NCI-H1105 treated with DMSO at 0.1 percent for 48 hours (cell line): ENCODE measurements around the gene CILP2.

ENCODE experiments used
- DNase-seq: peaks from one replicate; lab custom pipeline; 2025; lab: John Stamatoyannopoulos, UW

The CILP2 gene

GRCh38 chr19:19544257-19544953 is 6.3 kb downstream of the CILP2 start:
- no peak for DNase-seq

- DNase-seq = no peak
These were observed 7.0 kb downstream of the CILP2 start for GRCh38 chr19:19544954-19545591.

GRCh38 chr19:19545707-19546106 is 7.6 kb downstream of the CILP2 start:
- no peak for DNase-seq

- no peak for DNase-seq
These were observed 8.7 kb downstream of the CILP2 start for GRCh38 chr19:19546751-19547162.

- no peak for DNase-seq
These were observed 9.7 kb downstream of the CILP2 start for GRCh38 chr19:19547674-19548336.

- no peak for DNase-seq
These were observed 11.1 kb downstream of the CILP2 start for GRCh38 chr19:19548915-19549759.

- no peak for DNase-seq
These were observed 11.9 kb downstream of the CILP2 start for GRCh38 chr19:19549804-19550464.

GRCh38 chr19:19550485-19550929 is 12.4 kb downstream of the CILP2 start:
- no peak for DNase-seq

GRCh38 chr19:19550972-19551852 is 13.1 kb downstream of the CILP2 start:
- DNase-seq = no peak

- no peak for DNase-seq
These were observed 13.8 kb downstream of the CILP2 start for GRCh38 chr19:19551853-19552192.

- DNase-seq = no peak
These were observed 14.7 kb downstream of the CILP2 start for GRCh38 chr19:19552798-19553197.

GRCh38 chr19:19553670-19554069 is 15.6 kb downstream of the CILP2 start:
- no peak for DNase-seq

GRCh38 chr19:19554074-19555023 is 16.3 kb downstream of the CILP2 start:
- peak; percentile 6 for DNase-seq

- no peak for DNase-seq
These were observed 20.0 kb downstream of the CILP2 start for GRCh38 chr19:19558055-19558454.

- DNase-seq = no peak
These were observed 20.6 kb downstream of the CILP2 start for GRCh38 chr19:19558636-19559035.

GRCh38 chr19:19559931-19560330 is 21.9 kb downstream of the CILP2 start:
- no peak for DNase-seq

GRCh38 chr19:19561946-19562664 is 24.0 kb downstream of the CILP2 start:
- DNase-seq = no peak

GRCh38 chr19:19562665-19563347 is 24.7 kb downstream of the CILP2 start:
- no peak for DNase-seq
